Keratinocyte (primary cell): ENCODE results near the gene FHOD3. TPM values are rescaled to one million over a fixed set of nuclear protein-coding genes. Genes with fewer than 3 reads are reported as not detected.

Source experiments
- DNase-seq: peaks from one replicate; pipeline ENCODE4 v3.0.0-alpha.2; 2011; ENCODE audit warnings: low read depth, missing footprints, low spot score
- FAIRE-seq: peaks from 2 replicates; lab custom pipeline; 2011; peaks lifted over from hg19 to GRCh38; lab: Jason Lieb, UNC
- H2AFZ ChIP-seq: 2 replicates; pipeline ENCODE4 v1.6.0; 2012; ENCODE audit warnings: low read length, control low read depth, inconsistent platforms; ENCODE audit not compliant: control insufficient read depth
- H3K27ac ChIP-seq: 2 replicates; pipeline ENCODE4 v1.5.1; 2011; ENCODE audit warnings: low read length; ENCODE audit not compliant: control insufficient read depth, insufficient read depth
- H3K27me3 ChIP-seq: 3 replicates; pipeline ENCODE4 v1.6.0; 2011; ENCODE audit warnings: low read length; ENCODE audit not compliant: control insufficient read depth, insufficient read depth; ENCODE audit errors: extremely low read depth
- H3K36me3 ChIP-seq, 2 experiments: 2 replicates in 1 of 2; 3 replicates in 1 of 2; pipeline ENCODE4 v1.5.1; 2011; ENCODE audit warnings: low read length in 2 of 2, mild to moderate bottlenecking in 1 of 2; ENCODE audit not compliant: control insufficient read depth in 2 of 2, insufficient read depth in 2 of 2; ENCODE audit errors: extremely low read depth in 1 of 2
- H3K4me1 ChIP-seq: 3 replicates; pipeline ENCODE4 v1.5.1; 2011; ENCODE audit warnings: low read length; ENCODE audit not compliant: control insufficient read depth, insufficient read depth; ENCODE audit errors: extremely low read depth
- H3K4me2 ChIP-seq: 3 replicates; pipeline ENCODE4 v1.6.0; 2011; ENCODE audit warnings: low read depth, low read length; ENCODE audit not compliant: control insufficient read depth, insufficient read depth; ENCODE audit errors: extremely low read depth
- H3K4me3 ChIP-seq, 3 experiments: fragments of 200-600 bp in 1 of 3; sonication (generic) in 1 of 3; 2 replicates in 2 of 3; 3 replicates in 1 of 3; pipeline ENCODE4 v1.5.1; 2011 to 2016; ENCODE audit warnings: low read length in 3 of 3, mild to moderate bottlenecking in 3 of 3, control low read depth in 2 of 3, inconsistent platforms in 1 of 3, low read depth in 1 of 3, mixed read lengths in 1 of 3, mixed run types in 1 of 3, moderate library complexity in 1 of 3; ENCODE audit not compliant: control insufficient read depth in 2 of 3, insufficient read depth in 2 of 3; ENCODE audit errors: extremely low read depth in 1 of 3
- H3K79me2 ChIP-seq: 2 replicates; pipeline ENCODE4 v1.6.0; 2012; ENCODE audit warnings: low read length; ENCODE audit not compliant: control insufficient read depth, insufficient read depth
- H3K9ac ChIP-seq: 3 replicates; pipeline ENCODE4 v1.6.0; 2011; ENCODE audit warnings: low read length; ENCODE audit not compliant: control insufficient read depth, insufficient read depth; ENCODE audit errors: extremely low read depth
- H3K9me1 ChIP-seq: 3 replicates; pipeline ENCODE4 v1.6.0; 2011; ENCODE audit warnings: low read length; ENCODE audit not compliant: control insufficient read depth, insufficient read depth; ENCODE audit errors: extremely low read depth
- H3K9me3 ChIP-seq: 2 replicates; pipeline ENCODE4 v1.5.1; 2012; ENCODE audit warnings: low read depth, low read length; ENCODE audit not compliant: control insufficient read depth
- H4K20me1 ChIP-seq: 3 replicates; pipeline ENCODE4 v1.6.0; 2011; ENCODE audit warnings: low read length; ENCODE audit not compliant: control insufficient read depth, insufficient read depth; ENCODE audit errors: extremely low read depth
- EZH2 ChIP-seq: IDR thresholded peaks from one replicate; pipeline ENCODE4 v1.6.1; 2012; ENCODE audit warnings: inconsistent platforms, mild to moderate bottlenecking, low read length, moderate library complexity
- dilution Hi-C: fragments of 300-500 bp; cut with MboI; formaldehyde crosslinking; loops from one replicate; pipeline ENCODE4 v1.7.0; 2020; ENCODE audit warnings: low sequenced_read_pairs; ENCODE audit not compliant: extremely low pct_ligation_motif_present
- polyA plus RNA-seq, 5 experiments: library from polyadenylated mRNA; depleted of rRNA in 3 of 5; stranded (reverse) in 3 of 5; stranded (forward) in 1 of 5; unstranded in 1 of 5; fragments of >200 nt; gene quantifications; 1 replicate in 1 of 5; 2 replicates in 3 of 5; 3 replicates in 1 of 5; pipeline versions ENCODE4 v1.2.1 to v1.2.3, GENCODE V29; 2011 to 2012; ENCODE audit warnings: missing spikeins in 2 of 5, low read depth in 1 of 5, low replicate concordance in 1 of 5
- TF ChIP-seq, protein P1 (sequence below), 3 experiments: IDR thresholded peaks in 1 of 3; conservative IDR thresholded peaks in 1 of 3; optimal IDR thresholded peaks in 1 of 3; 2 replicates in 2 of 3; 3 replicates in 1 of 3; pipeline versions ENCODE3 to v1.5.1; 2011; ENCODE audit warnings: low read length in 3 of 3, mild to moderate bottlenecking in 3 of 3, moderate library complexity in 2 of 3, control low read depth in 1 of 3, inconsistent platforms in 1 of 3; ENCODE audit not compliant: insufficient read depth in 2 of 3; ENCODE audit errors: extremely low read depth in 1 of 3

The FHOD3 gene
- polyA plus RNA-seq, 1 donor (not counting 4 experiments of a cell fraction or from before 2014, with no cell fraction given), result 7.7 TPM

DNA sequence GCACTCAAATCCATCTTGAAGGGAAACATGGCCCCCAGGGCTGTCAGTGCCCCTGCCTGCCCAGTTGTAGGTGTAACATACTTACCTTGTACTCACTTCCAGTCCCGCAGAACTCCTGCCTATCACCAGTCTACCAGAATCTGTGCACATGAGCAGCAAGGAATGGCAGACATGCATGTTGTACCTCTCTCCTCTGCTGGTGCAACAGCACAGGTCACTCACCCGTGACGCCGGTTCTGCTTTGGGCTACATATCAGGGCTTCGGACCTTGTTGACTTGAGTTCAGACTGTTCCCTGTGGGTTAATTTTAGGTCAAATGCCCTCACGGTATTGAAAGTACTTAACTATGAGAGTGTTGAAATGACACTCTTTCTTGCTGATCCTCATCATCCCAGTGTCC is 315.6 kb downstream of the FHOD3 start:
- Histone ChIP-seq H3K4me2 (no peak overlapping the region), H3K27me3 (no peaks in the 10 kb centered on the region), H3K4me1 (peaks cover 9% of the 10 kb centered on the region), H3K9me1 (no peaks in the 10 kb centered on the region), H4K20me1 (no peaks in the 10 kb centered on the region), H2AFZ (no peak overlapping the region), H3K9me3 (no peaks in the 10 kb centered on the region), H3K4me3 (no peak overlapping the region), H3K27ac (no peak overlapping the region), H3K9ac (no peak overlapping the region), H3K36me3 (no peaks in the 10 kb centered on the region), H3K79me2 (no peaks in the 10 kb centered on the region)
- no peak for TF ChIP-seq EZH2
- TF ChIP-seq, protein P1, sequence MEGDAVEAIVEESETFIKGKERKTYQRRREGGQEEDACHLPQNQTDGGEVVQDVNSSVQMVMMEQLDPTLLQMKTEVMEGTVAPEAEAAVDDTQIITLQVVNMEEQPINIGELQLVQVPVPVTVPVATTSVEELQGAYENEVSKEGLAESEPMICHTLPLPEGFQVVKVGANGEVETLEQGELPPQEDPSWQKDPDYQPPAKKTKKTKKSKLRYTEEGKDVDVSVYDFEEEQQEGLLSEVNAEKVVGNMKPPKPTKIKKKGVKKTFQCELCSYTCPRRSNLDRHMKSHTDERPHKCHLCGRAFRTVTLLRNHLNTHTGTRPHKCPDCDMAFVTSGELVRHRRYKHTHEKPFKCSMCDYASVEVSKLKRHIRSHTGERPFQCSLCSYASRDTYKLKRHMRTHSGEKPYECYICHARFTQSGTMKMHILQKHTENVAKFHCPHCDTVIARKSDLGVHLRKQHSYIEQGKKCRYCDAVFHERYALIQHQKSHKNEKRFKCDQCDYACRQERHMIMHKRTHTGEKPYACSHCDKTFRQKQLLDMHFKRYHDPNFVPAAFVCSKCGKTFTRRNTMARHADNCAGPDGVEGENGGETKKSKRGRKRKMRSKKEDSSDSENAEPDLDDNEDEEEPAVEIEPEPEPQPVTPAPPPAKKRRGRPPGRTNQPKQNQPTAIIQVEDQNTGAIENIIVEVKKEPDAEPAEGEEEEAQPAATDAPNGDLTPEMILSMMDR (optimal IDR thresholded peaks at IDR 0.05 in 1 of 3, IDR thresholded peaks at IDR 0.05 in 1 of 3, conservative IDR thresholded peaks at IDR 0.05 in 1 of 3; ENCODE audit: extremely low read depth in 1 of 3, insufficient read depth in 2 of 3, low read length in 3 of 3), result no peak
- FAIRE-seq, result no peak
- DNase-seq, result no peak
- dilution Hi-C loops, result no loop called here

DNA sequence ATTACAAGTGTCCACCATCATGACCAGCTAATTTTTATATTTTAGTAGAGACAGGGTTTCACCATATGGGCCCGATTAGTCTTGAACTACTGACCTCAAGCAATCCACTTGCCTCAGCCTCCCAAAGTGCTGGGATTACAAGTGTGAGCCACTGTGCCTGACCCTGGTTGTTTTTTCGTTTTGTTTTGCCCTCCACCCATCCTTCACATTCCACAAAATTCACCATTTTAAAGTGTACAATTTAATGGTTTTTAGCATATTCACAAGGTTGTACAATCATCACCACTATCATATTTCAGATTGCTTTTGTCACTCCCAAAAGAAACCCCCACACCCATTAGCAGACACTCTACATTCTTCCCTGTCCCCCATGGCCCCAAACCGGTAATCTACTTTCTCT is 316.3 kb downstream of the FHOD3 start:
- Histone ChIP-seq H3K4me3 (no peak overlapping the region), H3K27me3 (no peaks in the 10 kb centered on the region), H3K27ac (no peak overlapping the region), H3K36me3 (no peaks in the 10 kb centered on the region), H4K20me1 (no peaks in the 10 kb centered on the region), H3K79me2 (no peaks in the 10 kb centered on the region), H3K9me3 (no peaks in the 10 kb centered on the region), H3K9me1 (no peaks in the 10 kb centered on the region), H3K9ac (no peak overlapping the region), H3K4me1 (peaks cover 9% of the 10 kb centered on the region), H2AFZ (no peak overlapping the region), H3K4me2 (no peak overlapping the region)
- no peak for DNase-seq
- FAIRE-seq, result no peak
- TF ChIP-seq EZH2, result no peak
- TF ChIP-seq, protein P1 (optimal IDR thresholded peaks at IDR 0.05 in 1 of 3, IDR thresholded peaks at IDR 0.05 in 1 of 3, conservative IDR thresholded peaks at IDR 0.05 in 1 of 3; ENCODE audit: extremely low read depth in 1 of 3, insufficient read depth in 2 of 3, low read length in 3 of 3), result no peak
- dilution Hi-C loops, result no loop called here
